AG10803 (cell line): ENCODE results near the gene LGALS12.

Experiments used
- DNase-seq: peaks from one replicate; pipeline ENCODE4 v3.0.0; 2010; ENCODE audit warnings: low read depth
- H3K4me3 ChIP-seq: 2 replicates; pipeline ENCODE4 v1.5.1; 2011; ENCODE audit warnings: mild to moderate bottlenecking, low read length, control low read depth
- CTCF ChIP-seq: conservative IDR thresholded peaks from 2 replicates; pipeline ENCODE4 v1.5.1; 2011; ENCODE audit warnings: mild to moderate bottlenecking, low read length, control low read depth, inconsistent platforms

The LGALS12 gene

GRCh38 chr11:63563201-63564055, 57.5 kb downstream of the LGALS12 start, which contains the start of gene PLAAT2:
TSS of gene PLAAT2 (minus strand) at chr11:63563379. CDS start at chr11:63563324, 55 bp downstream.
- no peak for DNase-seq
- H3K4me3 ChIP-seq: no peak within 1 kb of the TSS
- TF ChIP-seq CTCF: no peak

GRCh38 chr11:63564056-63564774, 58.3 kb downstream of the LGALS12 start:
- no peak for TF ChIP-seq CTCF
- H3K4me3 ChIP-seq: no peak overlapping the region
- no peak for DNase-seq

GRCh38 chr11:63564784-63565350, 59.0 kb downstream of the LGALS12 start:
- no peak for TF ChIP-seq CTCF
- DNase-seq: no peak
- H3K4me3 ChIP-seq: no peak overlapping the region
